Tibial nerve (tissue), 3 donors: ENCODE data around the gene SNN.

Experiments used
- CTCF ChIP-seq, 5 experiments: fragments of 200-600 bp in 3 of 5; fragments of 450-650 bp in 2 of 5; sonication (generic) in 3 of 5; IDR thresholded peaks; one replicate each; pipeline ENCODE4 v1.5.1; 2016 to 2019; ENCODE audit warnings: antibody characterized with exemption in 5 of 5, mild to moderate bottlenecking in 3 of 5, moderate library complexity in 2 of 5
- POLR2A ChIP-seq, 2 donors: fragments of 450-650 bp; IDR thresholded peaks; one replicate each; pipeline ENCODE4 v1.6.1; 2017; ENCODE audit warnings: antibody characterized with exemption in 2 of 2, mild to moderate bottlenecking in 2 of 2, moderate library complexity in 2 of 2

GRCh38 chr16:11627292-11627663 is 41.0 kb upstream of the SNN start:
- TF ChIP-seq CTCF (IDR thresholded peaks at IDR 0.05) (no peak), POLR2A (IDR thresholded peaks at IDR 0.05) (no peak)
